ENCODE results near the gene DNASE2. TPM values are rescaled to one million over a fixed set of nuclear protein-coding genes. Genes with fewer than 3 reads are reported as not detected.

DNASE2 gene
- total RNA-seq, 1 experiment from 2014 or later, result 23.8 TPM

DNA sequence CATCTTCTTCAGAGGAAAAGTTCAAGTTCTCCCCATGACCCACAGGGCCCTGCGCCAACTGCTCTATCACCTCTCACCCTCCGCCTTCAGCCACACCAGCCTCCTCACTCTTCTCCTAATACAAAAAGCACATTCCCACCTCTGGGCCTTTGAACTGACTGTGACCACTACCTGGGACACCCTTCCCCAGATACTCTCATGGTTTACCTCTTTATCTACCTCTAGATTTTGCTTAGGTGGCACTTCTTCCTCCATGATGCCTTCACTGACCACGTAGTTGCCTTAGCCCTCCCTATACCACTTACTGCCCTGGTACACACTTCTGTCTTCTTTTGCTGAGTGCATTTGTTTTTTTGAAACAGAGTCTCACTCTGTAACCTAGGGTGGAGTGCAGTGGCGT is 41.7 kb upstream of the DNASE2 start:
- H3K4me1 ChIP-seq (ENCODE audit: insufficient read depth, low read length), result no peaks in the 10 kb centered on the region
- no peak overlapping the region for H3K4me2 ChIP-seq (ENCODE audit: insufficient read depth, insufficient read length, low read length)
- no peak overlapping the region for H4K5ac ChIP-seq (ENCODE audit: insufficient read length, low read depth, low read length)
- no peak overlapping the region for H2BK20ac ChIP-seq (ENCODE audit: low read depth, low read length, poor library complexity, severe bottlenecking)
- H3K4ac ChIP-seq (ENCODE audit: low read depth, low read length), result no peak overlapping the region
- H2BK15ac ChIP-seq (ENCODE audit: low read depth, low read length), result no peak overlapping the region
- H4K20me1 ChIP-seq (ENCODE audit: control insufficient read depth, insufficient read depth, insufficient read length), result peaks cover 5% of the 10 kb centered on the region
- H3K27me3 ChIP-seq (ENCODE audit: insufficient read depth, low read length), result peaks cover 5% of the 10 kb centered on the region; the same call in 1 of the 2 replicates
- H3K23me2 ChIP-seq (ENCODE audit: insufficient read length, low read depth, low read length, poor library complexity, severe bottlenecking), result no peaks in the 10 kb centered on the region
- H3K14ac ChIP-seq (ENCODE audit: insufficient read depth, low read length), result no peak overlapping the region
- no peak overlapping the region for H3K27ac ChIP-seq (ENCODE audit: insufficient read length, low read depth, low read length)
- H2BK120ac ChIP-seq (ENCODE audit: low read depth, low read length, poor library complexity, severe bottlenecking), result no peak overlapping the region
- 0 out of 4 replicates have a peak, but pooled peaks cover 0 to 6% of the 10 kb centered on the region in 2 experiments for H3K4me1 Mint-ChIP-seq
- no peak overlapping the region for H2BK5ac ChIP-seq (ENCODE audit: insufficient read length, low read length)
- H3K23ac ChIP-seq (ENCODE audit: insufficient read length, low read depth, low read length), result no peak overlapping the region
- H2AFZ ChIP-seq (ENCODE audit: low read length), result no peak overlapping the region
- H3K27me3 Mint-ChIP-seq (ENCODE audit: low read depth), result peaks cover 15% of the 10 kb centered on the region
- H3K79me1 ChIP-seq (ENCODE audit: insufficient read depth, low read depth, low read length, poor library complexity, severe bottlenecking), result no peaks in the 10 kb centered on the region
- H4K91ac ChIP-seq (ENCODE audit: insufficient read length, low read depth, low read length), result no peak overlapping the region
- H3K9me3 ChIP-seq (ENCODE audit: control insufficient read depth, low read depth, low read length), result no peaks in the 10 kb centered on the region
- H3K36me3 Mint-ChIP-seq (ENCODE audit: insufficient read depth in 1 of 3, low read depth in 3 of 3), result peaks cover 44 to 55% (median 49%) of the 10 kb centered on the region in 3 experiments; a peak in 6 of 7 replicates
- no peak overlapping the region for H3K9ac ChIP-seq (ENCODE audit: extremely low read depth, insufficient read length, low read length)
- TF ChIP-seq, protein P1, sequence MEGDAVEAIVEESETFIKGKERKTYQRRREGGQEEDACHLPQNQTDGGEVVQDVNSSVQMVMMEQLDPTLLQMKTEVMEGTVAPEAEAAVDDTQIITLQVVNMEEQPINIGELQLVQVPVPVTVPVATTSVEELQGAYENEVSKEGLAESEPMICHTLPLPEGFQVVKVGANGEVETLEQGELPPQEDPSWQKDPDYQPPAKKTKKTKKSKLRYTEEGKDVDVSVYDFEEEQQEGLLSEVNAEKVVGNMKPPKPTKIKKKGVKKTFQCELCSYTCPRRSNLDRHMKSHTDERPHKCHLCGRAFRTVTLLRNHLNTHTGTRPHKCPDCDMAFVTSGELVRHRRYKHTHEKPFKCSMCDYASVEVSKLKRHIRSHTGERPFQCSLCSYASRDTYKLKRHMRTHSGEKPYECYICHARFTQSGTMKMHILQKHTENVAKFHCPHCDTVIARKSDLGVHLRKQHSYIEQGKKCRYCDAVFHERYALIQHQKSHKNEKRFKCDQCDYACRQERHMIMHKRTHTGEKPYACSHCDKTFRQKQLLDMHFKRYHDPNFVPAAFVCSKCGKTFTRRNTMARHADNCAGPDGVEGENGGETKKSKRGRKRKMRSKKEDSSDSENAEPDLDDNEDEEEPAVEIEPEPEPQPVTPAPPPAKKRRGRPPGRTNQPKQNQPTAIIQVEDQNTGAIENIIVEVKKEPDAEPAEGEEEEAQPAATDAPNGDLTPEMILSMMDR (conservative IDR thresholded peaks at IDR 0.05), result no peak
- H3K18ac ChIP-seq (ENCODE audit: insufficient read length, low read depth, low read length), result no peak overlapping the region
- no peak overlapping the region for H3K56ac ChIP-seq (ENCODE audit: insufficient read length, low read depth, low read length)
- DNase-seq, result no peak
- H3T11ph ChIP-seq (ENCODE audit: low read length), result no peak overlapping the region
- H3K4me3 Mint-ChIP-seq, result peak overlapping the region in 1 of 2 experiments; percentile 5; a peak in 1 of 5 replicates
- H2AK5ac ChIP-seq (ENCODE audit: insufficient read length, low read length), result no peak overlapping the region
- no CpG with 5 or more reads among the region's 4 CpGs for WGBS (ENCODE audit: extremely low coverage, insufficient read length, low lambda C conversion rate)
- H4K8ac ChIP-seq (replicated peaks; ENCODE audit: insufficient read length, low read depth, low read length), result no peak overlapping the region
- no peak overlapping the region for H2BK12ac ChIP-seq (ENCODE audit: insufficient read length, low read depth, low read length)
- no peaks in the 10 kb centered on the region for H3K79me2 ChIP-seq (ENCODE audit: insufficient read depth, low read length)
- H3K27ac Mint-ChIP-seq, result no peak overlapping the region
- H3K9me3 Mint-ChIP-seq, result peaks cover 7 to 8% of the 10 kb centered on the region in 2 experiments

All from H9 (cell line).